DMS153 (cell line): Measurements from ENCODE around the gene HINT1.
A peak's percentile ranks its signal among the peaks of the same experiment; 100 is the strongest.
"Not testable (repeated sequence)": the region's sequence is repeated elsewhere in the genome, so short reads cannot be mapped to it uniquely, and the experiment has no call there.

Source experiments
- DNase-seq: peaks from one replicate; lab custom pipeline; 2025; lab: John Stamatoyannopoulos, UW

HINT1 gene

DNA sequence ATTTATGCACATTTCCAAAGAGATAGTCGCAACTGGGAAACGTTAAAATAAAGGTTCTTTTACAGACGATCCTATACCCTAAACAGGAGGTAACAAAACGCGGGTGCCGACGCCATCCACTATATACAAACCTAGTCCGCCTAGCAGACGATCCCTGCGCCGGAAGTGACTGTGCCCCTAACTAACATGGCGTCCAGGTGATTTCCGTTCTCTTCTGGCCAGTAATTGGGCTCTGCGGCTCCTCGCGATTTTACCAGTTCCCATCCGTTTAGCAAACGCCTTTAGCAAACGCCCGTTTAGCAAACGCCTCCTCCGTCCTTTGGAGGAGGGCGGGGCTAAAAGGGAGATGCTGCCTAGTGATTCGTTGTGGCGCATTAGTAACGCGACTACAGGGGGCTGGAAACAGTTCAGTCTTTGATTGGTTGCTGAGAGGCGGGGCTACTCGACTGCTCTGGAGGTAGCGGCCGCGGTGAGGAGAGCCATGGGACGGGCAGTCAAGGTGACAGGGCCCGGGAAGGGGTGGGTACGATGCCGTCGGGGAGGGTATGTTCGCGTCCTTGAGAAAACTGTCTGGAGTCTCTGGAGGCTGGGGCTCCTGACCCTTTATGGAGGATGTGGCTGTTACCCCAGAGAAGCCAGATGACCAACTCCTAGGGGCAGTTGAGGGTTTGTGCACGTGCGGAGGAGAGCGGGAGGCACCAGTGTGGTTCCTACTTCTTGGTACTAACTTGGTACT lies 5.7 kb upstream of the HINT1 start, which contains the start of gene LYRM7:
Gene LYRM7 (plus strand): TSS at position 405 of the 736 bp plus-strand sequence. CDS start 77 bp downstream, at position 482.
- peak; percentile 94 for DNase-seq

DNA sequence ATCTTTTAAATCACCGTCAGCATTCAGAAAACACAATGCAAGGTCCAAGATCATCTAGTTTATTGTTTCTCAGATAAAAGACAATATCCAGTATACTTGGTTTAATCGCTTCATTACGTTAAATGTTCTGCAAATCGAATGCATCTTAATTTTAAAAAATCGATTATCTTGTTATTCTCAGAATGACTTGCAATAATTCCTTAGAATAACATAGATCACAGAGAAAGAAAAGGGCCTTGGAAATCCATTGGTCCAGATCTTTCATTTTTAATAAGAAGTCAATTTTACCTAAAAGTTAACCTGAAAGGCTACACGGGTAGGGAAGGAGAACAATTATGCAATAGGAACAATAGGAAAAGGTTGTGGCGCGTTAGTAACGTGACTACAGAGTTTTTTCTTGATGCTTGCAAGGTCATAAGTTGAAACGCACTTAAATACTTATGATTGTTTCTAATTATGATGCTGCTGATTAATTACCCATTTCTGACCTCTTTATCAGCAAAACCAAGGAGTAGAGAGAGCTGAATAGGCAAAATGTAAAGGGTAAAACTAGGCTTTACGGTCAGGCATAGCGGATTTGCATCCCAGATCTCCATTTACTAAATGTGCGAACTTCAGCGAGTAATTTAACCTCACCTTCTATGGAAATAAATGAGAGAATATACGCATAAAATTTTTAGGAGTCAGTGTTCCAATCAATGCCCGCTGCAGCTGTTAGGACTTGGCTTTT lies 4.9 kb upstream of the HINT1 start:
- no peak for DNase-seq

GRCh38 chr5:131167615-131168014 lies 2.6 kb upstream of the HINT1 start:
- DNase-seq: no peak

DNA sequence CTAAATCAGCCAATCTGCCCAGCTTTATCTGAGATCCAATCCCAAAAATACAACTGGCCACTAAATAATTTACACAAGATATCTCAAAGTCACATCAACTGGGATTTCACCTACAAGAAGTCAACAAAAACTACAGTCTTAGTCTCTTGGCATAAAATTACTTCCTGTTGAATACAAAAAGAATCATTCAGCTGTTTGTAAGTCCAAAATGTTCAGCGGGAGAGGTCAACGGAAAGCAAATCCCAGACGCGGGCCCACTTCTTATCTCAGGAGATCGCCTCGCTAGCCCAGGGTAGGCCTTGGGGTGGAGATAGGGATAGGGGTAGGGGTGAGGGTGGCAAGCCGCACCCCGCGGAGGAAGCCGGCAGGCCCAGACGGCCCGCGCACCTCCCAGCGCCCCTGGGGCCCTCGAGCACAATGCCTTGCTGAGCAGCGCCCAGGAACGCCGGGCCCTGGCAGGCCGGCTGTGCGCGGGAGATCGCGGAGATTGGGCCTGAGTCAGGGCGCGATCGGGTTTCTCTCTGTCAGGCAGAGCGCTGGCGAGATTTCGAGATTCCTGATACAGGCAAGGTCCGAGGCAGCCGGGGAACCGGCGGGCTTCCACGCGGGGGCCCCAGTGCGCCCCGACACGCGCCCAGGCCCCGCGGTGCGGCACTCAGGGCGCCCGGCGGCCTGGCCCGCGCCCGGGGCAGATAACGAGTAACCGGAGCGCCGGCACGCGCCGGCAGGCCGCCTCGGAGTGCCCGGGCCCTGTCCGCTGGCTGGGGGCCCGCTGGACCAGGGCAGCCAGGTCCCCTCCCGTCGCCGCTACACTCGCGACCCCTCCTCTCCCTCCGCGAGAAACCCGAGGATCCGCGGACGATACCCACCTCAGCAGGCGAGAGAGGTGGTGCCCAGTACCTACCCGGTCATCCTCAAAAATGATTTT lies 601 bp downstream of the HINT1 start:
- peak; percentile 5 for DNase-seq

DNA sequence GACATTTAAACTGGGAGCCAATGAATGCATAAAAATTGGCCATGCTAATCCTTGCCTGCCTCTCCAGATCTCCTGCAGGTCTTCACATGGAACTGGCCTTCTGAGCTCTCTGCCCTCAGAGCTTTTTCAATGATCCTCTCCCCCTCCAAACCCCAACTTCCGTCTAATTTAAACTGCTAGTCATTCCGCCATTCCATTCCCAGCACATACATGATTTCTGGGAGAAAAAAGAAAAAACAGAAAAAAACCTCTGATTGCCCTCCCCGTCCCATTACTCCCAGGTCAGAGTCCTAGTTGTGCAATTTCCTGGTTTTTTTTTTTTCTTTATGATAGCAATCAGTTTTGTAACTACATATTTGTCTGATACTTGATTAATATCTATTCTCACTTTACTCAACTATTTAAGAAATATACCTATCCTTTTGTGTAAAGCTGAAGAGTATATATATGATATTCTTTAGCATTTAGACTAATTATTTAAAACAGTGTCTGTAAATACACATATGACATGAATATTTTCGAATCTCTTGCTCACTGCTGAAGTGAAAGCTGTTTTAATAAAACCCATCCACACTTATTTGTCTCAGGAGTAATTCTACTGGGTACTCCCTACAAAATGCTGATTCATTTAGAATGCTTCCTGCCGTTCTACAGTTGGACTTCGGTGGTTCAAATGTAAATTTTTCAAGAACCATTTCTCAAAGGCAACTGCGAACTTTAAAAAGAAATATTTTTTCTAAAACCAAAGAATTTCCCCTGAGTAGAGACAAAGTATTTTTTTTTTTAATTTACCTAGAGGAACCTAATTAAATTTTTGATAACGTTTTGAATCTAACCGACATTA lies 1.6 kb downstream of the HINT1 start:
- no peak for DNase-seq

- no peak for DNase-seq
Measured at GRCh38 chr5:131160134-131160533, 4.9 kb downstream of the HINT1 start.

DNA sequence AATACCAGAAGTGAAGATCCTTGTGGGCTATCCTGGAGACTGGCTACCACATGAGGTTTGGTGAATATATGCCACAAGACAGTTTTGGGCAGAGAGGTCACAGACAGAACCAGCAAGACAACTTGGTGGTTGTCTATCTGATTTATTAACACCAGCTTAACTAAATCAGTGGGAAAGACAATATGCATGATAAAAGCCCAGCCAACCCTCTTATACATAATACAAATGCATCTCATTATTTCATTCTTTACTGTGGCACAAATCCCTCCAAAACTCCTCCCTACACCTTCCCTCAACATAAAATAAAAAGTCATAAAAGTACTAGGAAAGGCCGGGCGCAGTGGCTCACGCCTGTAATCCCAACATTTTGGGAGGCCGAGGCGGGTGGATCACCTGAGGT lies 8.1 kb downstream of the HINT1 start:
- DNase-seq: no peak

- no peak for DNase-seq
Measured at GRCh38 chr5:131156385-131156784, 8.7 kb downstream of the HINT1 start.

DNA sequence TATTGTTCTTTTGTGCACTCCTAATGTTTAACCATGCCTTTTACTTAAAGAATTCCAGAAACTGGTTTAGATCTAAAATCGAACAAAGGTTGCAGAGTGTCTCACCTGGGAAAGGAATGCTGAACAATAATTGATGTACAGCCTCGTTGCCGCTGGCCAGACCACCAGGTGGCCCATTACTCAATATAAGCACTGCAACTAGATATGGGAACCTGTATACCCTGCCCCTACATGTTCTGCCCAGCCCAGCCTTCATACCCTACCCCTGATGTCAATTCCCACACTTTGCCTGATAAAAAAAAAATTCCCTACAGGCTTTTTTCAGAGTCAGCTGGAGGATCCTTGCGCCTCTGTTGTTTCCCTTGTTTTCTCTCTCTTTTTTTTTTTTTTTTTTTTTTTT lies 13.8 kb downstream of the HINT1 start:
- no peak for DNase-seq

GRCh38 chr5:131150408-131150807 lies 14.6 kb downstream of the HINT1 start:
- DNase-seq: no peak

- DNase-seq: no peak
Measured at GRCh38 chr5:131148835-131149234, 16.2 kb downstream of the HINT1 start.

GRCh38 chr5:131147258-131147657 lies 17.8 kb downstream of the HINT1 start:
- no peak for DNase-seq

- no peak for DNase-seq
Measured at GRCh38 chr5:131142970-131143617, 22.0 kb downstream of the HINT1 start.

DNA sequence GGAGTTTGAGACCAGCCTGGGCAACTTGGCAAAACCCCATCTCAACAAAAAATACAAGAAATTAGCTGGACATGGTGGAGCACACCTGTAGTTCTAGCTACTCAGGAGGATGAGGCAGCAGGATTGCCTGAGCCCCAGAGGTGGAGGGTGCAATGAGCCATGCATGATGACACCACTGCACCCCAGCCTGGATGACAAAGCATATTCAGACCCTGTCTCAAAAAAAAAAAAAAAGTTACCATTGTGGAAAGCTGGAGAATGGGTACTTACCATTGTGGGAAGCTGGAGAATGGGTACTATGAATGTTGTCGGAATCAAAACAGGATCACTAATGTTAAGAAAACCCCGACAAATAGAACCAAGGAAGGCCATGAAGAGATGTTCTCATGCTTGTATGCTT lies 25.7 kb downstream of the HINT1 start:
- no peak for DNase-seq

DNA sequence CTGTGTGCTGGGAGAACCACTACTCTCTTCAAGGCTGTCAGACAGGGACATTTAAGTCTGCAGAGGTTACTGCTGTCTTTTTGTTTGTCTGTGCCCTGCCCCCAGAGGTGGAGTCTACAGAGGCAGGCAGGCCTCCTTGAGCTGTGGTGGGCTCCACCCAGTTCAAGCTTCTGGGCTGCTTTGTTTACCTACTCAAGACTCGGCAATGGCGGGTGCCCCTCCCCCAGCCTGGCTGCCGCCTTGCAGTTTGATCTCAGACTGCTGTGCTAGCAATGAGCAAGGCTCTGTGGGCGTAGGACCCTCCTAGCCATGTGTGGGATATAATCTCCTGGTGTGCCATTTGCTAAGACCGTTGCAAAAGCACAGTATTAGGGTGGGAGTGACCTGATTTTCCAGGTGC lies 26.6 kb downstream of the HINT1 start:
- not testable (repeated sequence) for DNase-seq

DNA sequence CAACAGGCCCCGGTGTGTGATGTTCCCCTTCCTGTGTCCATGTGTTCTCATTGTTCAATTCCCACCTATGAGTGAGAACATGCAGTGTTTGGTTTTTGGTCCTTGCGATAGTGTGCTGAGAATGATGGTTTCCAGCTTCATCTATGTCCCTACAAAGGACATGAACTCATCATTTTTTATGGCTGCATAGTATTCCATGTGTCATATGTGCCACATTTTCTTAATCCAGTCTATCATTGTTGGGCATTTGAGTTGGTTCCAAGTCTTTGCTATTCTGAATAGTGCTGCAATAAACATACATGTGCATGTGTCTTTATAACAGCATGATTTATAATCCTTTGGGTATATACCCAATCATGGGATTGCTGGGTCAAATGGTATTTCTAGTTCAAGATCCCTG lies 32.0 kb downstream of the HINT1 start:
- not testable (repeated sequence) for DNase-seq

DNA sequence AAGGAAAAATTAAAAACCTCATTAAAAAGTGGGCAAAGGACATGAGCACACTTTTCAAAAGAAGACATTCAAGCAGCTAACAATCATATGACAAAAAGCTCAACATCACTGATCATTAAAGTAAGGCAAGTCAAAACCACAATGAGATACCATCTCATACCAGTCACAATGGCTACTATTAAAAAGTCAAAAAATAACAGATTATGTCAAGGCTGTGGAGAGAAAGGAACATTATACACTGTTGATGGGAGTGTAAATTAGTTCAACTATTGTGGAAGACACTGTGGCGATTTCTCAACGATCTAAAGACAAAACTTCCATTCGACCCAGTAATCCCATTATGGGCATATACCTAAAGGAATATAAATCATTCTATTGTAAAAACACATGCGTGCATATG lies 35.8 kb downstream of the HINT1 start:
- no peak for DNase-seq

DNA sequence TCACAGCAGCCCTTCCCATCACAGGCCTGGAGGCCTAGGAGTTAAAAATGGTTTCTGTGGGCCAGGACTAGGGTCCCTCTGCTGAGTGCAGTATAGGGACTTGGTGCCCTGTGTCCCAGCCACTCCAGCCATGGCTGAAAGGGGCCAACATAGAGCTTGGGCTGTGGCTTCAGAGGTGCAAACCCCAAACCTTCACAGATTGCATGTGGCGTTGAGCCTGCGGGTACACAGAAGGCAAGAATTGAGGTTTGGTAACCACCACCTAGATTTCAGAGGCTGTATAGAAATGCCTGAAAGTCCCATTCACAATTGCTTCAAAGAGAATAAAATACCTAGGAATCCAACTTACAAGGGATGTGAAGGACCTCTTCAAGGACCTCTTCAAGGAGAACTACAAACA lies 37.8 kb downstream of the HINT1 start:
- DNase-seq: not testable (repeated sequence)

- DNase-seq: no peak
Measured at GRCh38 chr5:131114754-131115153, 50.3 kb downstream of the HINT1 start.

- no peak for DNase-seq
Measured at GRCh38 chr5:131112424-131112823, 52.6 kb downstream of the HINT1 start.

GRCh38 chr5:131110256-131110594 lies 54.8 kb downstream of the HINT1 start:
- DNase-seq: no peak
